Muscle of leg (tissue), 11 donors: ENCODE data around the gene MAFB. TPM values are rescaled to one million over a fixed set of nuclear protein-coding genes. Genes with fewer than 3 reads are reported as not detected.

Experiments used
- DNase-seq: peaks from one replicate; pipeline ENCODE4 v3.0.0; 2013
- H3K27ac ChIP-seq: one replicate; pipeline ENCODE4 v1.5.1; 2013; ENCODE audit warnings: mild to moderate bottlenecking, low read length, control low read depth
- H3K27me3 ChIP-seq: one replicate; pipeline ENCODE4 v1.6.1; 2013; ENCODE audit warnings: low read length; ENCODE audit not compliant: control insufficient read depth, insufficient read depth
- H3K36me3 ChIP-seq: one replicate; pipeline ENCODE4 v1.6.1; 2013; ENCODE audit warnings: low read length; ENCODE audit not compliant: control insufficient read depth, insufficient read depth
- H3K4me1 ChIP-seq: one replicate; pipeline ENCODE4 v1.6.1; 2013; ENCODE audit warnings: low read length; ENCODE audit not compliant: control insufficient read depth, insufficient read depth
- H3K4me3 ChIP-seq: one replicate; pipeline ENCODE4 v1.5.1; 2013; ENCODE audit warnings: low read length, control low read depth
- H3K9me3 ChIP-seq: replicated peaks from 2 replicates; pipeline ENCODE4 v1.6.1; 2013; ENCODE audit warnings: low read depth, low read length; ENCODE audit not compliant: control insufficient read depth
- WGBS: methylation state at CpG from one replicate; pipeline ENCODE4 v1.1.5; 2013; ENCODE audit warnings: missing lambda C conversion rate; ENCODE audit not compliant: insufficient coverage; 5-methylcytosine and 5-hydroxymethylcytosine counted together
- polyA plus RNA-seq, 8 donors: library from polyadenylated mRNA; unstranded; fragments of 120-200 nt; gene quantifications; one replicate each; pipeline versions ENCODE4 v1.2.1 to v1.2.3, GENCODE V29; 2013; ENCODE audit warnings: inconsistent platforms in 1 of 8, low replicate concordance in 1 of 8; ENCODE audit not compliant: insufficient read length in 8 of 8, insufficient read depth in 1 of 8
- total RNA-seq: library from RNA; stranded (reverse); fragments of 120-200 nt; gene quantifications from one replicate; pipeline ENCODE4 v1.2.4, GENCODE V29; 2013

MAFB gene
- total and polyA plus RNA-seq, 9 donors, result 6.3 to 19.9 (median 10.7) TPM

DNA sequence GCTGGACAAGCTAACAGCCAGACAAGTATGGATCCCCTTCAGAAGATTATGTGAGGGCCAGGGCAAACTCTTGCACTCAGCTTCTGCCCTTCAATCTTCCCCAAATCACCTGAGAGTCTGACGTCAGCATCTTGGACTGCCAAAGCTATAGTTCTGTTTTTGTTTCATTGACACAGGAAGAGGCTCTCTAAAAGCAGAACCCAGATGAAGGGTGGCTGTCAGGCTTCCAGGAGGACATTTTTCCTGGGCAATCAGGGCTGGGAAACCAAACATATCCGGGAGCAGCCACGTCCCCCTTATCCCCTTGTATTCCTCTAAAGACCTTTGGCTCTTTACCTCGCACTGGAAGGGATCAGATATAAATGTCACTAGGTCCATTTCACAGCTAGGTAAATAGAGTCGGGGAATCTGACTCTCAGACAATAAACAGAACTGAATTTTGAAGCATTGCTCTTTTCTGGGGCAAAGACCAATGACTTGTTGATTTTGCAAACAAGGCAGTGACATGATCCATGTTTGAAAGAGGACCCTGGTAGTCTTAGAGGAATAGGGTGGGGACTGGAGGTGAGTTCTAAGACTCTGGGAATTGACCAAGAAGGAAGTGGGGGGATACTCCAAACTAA lies 13.3 kb downstream of the MAFB start:
- Histone ChIP-seq H3K27ac (no peak overlapping the region), H3K27me3 (peaks cover 10% of the 10 kb centered on the region), H3K9me3 (no peaks in the 10 kb centered on the region), H3K36me3 (no peaks in the 10 kb centered on the region), H3K4me3 (no peak overlapping the region), H3K4me1 (no peaks in the 10 kb centered on the region)
- WGBS, result 58% methylated on average over 5 of the region's 5 CpGs
- DNase-seq, result peak; percentile 56

DNA sequence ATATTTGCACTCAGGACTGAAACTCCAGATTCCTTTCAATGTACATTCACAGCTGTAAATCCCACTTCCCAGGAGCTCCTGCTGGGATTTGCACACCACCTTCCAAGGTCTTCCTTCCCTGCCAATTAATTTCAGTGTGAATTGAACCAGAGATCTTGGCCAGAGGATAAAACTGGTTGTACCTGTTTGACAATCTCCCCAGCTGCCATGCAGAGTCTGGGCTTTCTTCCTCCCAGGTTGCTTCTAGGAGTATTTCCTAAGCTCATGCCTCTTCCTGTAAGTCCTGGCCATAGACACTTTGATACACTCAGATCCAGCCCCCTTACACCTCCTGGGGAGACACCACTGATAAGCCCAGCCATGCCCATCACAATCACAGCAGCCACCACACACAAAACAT lies 15.6 kb downstream of the MAFB start:
- Histone ChIP-seq H3K27ac (no peak overlapping the region), H3K4me3 (no peak overlapping the region), H3K9me3 (no peaks in the 10 kb centered on the region), H3K36me3 (no peaks in the 10 kb centered on the region), H3K4me1 (no peaks in the 10 kb centered on the region), H3K27me3 (peaks cover 7% of the 10 kb centered on the region)
- DNase-seq, result no peak

DNA sequence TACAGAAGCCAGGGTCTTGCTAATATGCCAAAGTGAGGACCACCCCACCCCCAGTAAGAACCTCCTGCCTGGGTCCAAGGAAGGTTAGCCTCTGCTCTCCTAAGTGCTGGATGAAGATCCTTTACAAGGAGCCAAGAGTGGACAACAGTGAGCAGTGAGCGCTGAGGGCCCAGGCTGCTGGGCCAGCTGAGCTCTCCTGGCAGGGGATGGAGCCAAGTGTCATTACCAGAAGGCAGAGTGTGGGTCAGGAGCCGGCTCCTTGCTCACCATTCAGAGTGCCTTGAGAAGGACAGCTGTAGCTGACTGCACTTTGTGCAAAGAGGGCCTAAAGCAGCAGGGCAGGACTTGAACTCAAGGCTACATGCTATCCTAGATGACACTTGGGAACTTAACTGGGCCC lies 16.9 kb downstream of the MAFB start:
- Histone ChIP-seq H3K27me3 (peaks cover 4% of the 10 kb centered on the region), H3K27ac (no peak overlapping the region), H3K4me3 (no peak overlapping the region), H3K36me3 (no peaks in the 10 kb centered on the region), H3K4me1 (no peaks in the 10 kb centered on the region), H3K9me3 (no peaks in the 10 kb centered on the region)
- no peak for DNase-seq
- WGBS, result 86% methylated on average over 2 of the region's 2 CpGs

DNA sequence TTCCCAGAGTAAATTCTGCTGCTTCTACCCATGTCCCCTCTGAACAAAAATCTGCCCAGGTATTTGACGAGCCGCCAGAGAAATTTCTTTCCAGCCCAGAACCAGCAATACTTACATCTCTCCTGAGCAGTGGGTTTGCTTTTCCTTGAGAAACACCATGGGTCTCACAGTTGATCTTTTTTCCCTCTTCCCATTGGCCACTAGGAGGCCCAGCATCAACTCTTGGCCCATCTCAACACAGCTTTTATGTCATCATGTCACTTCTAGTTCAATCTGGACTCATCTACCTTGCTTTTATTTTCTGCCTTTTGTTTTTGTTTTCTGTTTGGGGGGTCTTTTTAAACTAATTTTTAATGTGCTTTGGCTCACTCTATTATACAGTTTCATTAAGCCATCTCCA lies 18.8 kb downstream of the MAFB start:
- peaks cover 4% of the 10 kb centered on the region for H3K27me3 ChIP-seq
- H3K27ac ChIP-seq, result no peak overlapping the region
- no peaks in the 10 kb centered on the region for H3K9me3 ChIP-seq
- no peak for DNase-seq
- 100% methylated on average over 2 of the region's 2 CpGs for WGBS
- H3K4me1 ChIP-seq, result no peaks in the 10 kb centered on the region
- H3K36me3 ChIP-seq, result no peaks in the 10 kb centered on the region
- no peak overlapping the region for H3K4me3 ChIP-seq

DNA sequence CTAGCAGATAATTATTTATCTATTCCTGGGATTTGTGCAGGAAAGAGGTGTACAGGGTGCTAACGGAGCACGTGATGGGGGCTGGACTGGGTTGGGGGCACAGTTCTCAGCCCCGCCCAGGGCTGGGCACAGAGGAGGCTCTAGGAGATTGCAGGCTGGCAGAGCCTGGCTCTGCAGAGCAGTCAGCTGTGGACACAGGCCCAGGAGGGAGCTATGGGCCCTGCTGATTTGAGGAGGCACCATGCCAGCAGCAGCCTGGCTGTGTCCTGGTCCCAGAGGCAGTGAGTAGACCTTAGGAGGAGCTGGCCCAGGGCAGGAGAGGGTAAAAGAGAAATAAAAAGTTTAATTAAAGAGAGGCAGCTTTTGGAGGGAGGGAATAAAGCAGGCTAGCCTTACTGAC lies 19.3 kb downstream of the MAFB start:
- Histone ChIP-seq H3K4me3 (no peak overlapping the region), H3K9me3 (no peaks in the 10 kb centered on the region), H3K27ac (no peak overlapping the region), H3K36me3 (no peaks in the 10 kb centered on the region), H3K27me3 (peaks cover 4% of the 10 kb centered on the region), H3K4me1 (no peaks in the 10 kb centered on the region)
- 95% methylated on average over 3 of the region's 3 CpGs for WGBS
- no peak for DNase-seq

DNA sequence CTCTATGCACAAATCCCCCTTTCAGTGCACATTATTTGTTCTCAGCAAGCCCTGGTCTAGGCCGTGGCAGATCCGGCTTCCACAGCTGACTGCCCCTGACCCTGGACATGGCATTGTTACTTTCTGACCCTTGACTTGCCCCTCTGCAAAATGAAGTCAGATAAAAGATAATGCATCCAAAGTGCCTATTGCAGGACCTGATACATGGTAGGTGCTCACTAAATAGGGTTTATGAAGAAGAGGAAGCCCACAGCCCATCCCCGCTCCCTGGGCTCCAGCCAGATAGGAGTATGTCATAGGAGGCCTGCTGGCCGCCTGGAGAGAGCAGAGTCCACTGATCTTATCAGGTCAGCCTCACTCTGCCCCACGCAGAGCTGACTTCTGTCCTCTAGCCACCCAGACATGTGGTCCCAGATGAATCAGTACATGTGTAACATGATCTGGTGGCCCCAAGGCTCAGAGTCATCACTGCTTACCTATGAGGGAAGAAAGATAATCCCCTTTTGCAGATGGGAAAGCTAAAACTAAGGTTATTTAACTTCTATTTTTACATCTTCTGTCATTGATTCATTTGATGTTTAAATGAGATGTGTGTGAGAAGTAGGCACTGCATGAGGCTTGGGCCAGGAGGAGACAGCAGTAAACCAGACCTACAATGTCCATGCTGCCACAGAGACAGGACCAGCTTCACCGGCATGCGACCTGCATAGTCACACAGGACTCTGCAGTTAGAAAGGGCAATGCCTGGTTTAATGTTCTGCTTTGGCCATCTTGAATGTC lies 20.4 kb downstream of the MAFB start:
- Histone ChIP-seq H3K27ac (no peak overlapping the region), H3K9me3 (no peaks in the 10 kb centered on the region), H3K27me3 (peaks cover 4% of the 10 kb centered on the region), H3K4me3 (no peak overlapping the region), H3K36me3 (no peaks in the 10 kb centered on the region), H3K4me1 (no peaks in the 10 kb centered on the region)
- DNase-seq, result no peak
- WGBS, result 63% methylated on average over 2 of the region's 7 CpGs

DNA sequence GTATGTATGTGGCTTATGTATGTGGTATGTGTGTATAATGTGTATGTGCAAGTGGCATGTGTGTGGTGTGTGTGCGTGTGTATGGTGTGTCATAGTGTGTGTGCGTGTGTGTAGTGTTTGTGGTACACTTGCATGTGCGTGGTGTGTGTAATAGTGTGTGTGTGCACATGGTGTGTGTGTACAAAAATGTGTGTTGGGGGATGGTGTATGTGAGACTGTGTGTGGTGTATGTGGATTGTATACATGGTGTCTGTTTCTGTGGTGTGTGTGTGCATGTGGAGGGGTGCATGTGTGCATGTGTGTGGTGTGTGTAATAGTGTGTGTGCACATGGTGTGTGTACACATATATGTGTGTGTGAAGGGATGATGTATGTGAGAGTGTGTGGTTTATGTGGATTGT lies 21.5 kb downstream of the MAFB start:
- H3K36me3 ChIP-seq, result no peaks in the 10 kb centered on the region
- DNase-seq, result no peak
- H3K27ac ChIP-seq, result no peak overlapping the region
- H3K27me3 ChIP-seq, result no peaks in the 10 kb centered on the region
- no peak overlapping the region for H3K4me3 ChIP-seq
- H3K9me3 ChIP-seq, result no peaks in the 10 kb centered on the region
- no peaks in the 10 kb centered on the region for H3K4me1 ChIP-seq
- WGBS, result 94% methylated on average over 3 of the region's 3 CpGs

DNA sequence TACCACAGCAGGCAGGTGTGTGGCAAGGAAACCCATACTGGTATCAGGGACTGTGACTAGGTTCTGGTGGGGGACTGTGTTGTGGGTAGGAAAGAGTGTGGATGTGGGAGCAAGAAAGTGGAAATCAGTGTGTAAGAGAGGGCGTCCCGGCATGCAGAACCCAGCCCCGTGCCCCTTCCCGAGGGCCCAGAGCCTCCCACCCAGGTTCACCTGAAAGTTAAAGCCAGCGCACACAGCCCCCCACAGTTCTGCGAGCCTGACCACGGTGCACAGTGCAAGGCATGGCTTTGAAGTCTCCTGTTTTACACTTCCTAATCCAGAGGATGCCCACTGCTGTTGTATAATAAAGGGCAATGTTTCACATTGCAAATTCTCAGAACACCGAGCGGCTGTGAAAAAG lies 22.7 kb downstream of the MAFB start:
- no peaks in the 10 kb centered on the region for H3K4me1 ChIP-seq
- no CpG with 5 or more reads among the region's 9 CpGs for WGBS
- H3K9me3 ChIP-seq, result no peaks in the 10 kb centered on the region
- DNase-seq, result no peak
- no peaks in the 10 kb centered on the region for H3K27me3 ChIP-seq
- no peak overlapping the region for H3K4me3 ChIP-seq
- no peaks in the 10 kb centered on the region for H3K36me3 ChIP-seq
- H3K27ac ChIP-seq, result no peak overlapping the region

DNA sequence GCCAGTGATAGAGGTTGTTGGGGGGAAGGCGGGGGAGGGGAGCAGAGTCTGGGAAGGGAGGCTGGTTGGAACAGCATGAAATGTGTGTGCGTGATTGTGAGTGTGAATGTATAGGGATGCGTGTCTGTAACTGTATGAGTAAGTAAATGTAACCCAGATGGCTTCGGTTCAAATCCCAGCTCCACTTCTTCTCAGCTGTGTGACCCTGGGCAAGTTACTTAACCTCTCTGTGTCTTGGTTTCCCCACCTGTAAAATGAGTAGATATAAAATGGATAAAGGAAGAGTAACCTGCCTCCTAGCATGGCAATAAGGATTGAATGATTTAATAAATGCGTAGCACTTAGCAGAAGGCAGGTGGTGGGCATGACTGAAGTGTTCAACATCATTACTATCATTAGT lies 24.1 kb downstream of the MAFB start:
- 100% methylated on average over 1 of the region's 5 CpGs for WGBS
- Histone ChIP-seq H3K4me1 (no peaks in the 10 kb centered on the region), H3K27ac (no peak overlapping the region)

DNA sequence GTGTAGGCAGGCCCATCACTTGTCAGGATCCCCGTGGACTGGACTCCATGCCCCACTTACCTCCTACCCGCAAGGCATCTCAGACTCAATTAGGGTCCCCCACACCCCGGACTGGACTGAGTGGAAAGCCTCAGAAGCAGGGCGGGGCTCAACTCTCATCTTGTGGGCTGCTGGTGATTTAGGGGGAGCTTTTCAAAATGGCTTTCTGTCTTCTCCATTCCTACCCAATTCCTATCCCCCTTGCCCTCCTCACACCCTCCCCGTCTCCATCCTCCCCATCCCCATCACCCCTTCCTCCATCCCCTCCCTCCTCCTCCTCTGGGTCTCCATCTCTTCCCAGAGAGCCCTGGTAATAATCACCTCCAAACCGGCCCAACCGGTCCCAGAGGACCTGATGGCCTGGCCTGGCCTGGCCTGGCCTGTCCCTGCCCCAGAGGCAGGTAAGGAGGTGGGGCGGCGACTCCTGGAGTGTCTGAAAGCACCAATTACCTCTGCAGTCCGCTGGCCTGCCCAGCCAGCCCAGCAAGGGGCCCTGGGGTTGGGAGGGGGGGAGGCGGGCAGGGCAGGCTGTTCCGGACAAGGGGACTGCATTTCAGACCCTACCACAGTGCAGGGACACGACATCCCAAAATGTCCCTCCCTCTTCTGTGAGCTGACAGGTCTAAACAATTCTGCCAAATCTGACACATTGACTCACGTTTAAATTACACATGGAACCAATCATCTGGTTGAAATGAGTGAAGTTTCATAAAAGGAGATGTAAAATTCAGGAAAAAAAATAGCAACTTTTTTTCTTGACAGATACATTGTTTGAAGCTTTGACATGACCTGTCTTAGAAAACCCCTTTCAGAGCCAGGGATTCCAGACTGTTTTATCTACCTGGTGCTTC lies 24.8 kb downstream of the MAFB start:
- Histone ChIP-seq H3K4me1 (no peaks in the 10 kb centered on the region), H3K27me3 (no peaks in the 10 kb centered on the region), H3K36me3 (no peaks in the 10 kb centered on the region), H3K27ac (no peak overlapping the region), H3K4me3 (no peak overlapping the region), H3K9me3 (no peaks in the 10 kb centered on the region)
- WGBS, result 35% methylated on average over 5 of the region's 14 CpGs
- no peak for DNase-seq

More for the DNA sequence above, 24.1 kb downstream of the MAFB start:
- Histone ChIP-seq H3K9me3 (no peaks in the 10 kb centered on the region), H3K36me3 (no peaks in the 10 kb centered on the region), H3K4me3 (no peak overlapping the region), H3K27me3 (no peaks in the 10 kb centered on the region)
- DNase-seq, result no peak
